Loucy (cell line): Measurements from ENCODE around the gene ZMYND8.

Source experiments
- CTCF ChIP-seq: fragments of 200-600 bp; sonication (generic); conservative IDR thresholded peaks from 2 replicates; pipeline ENCODE4 v1.5.1; 2014; ENCODE audit warnings: mild to moderate bottlenecking, antibody characterized with exemption, low read length
- EZH2phosphoT487 ChIP-seq: fragments of 200-600 bp; IDR thresholded peaks from 2 replicates; pipeline ENCODE4 v1.6.1; 2018; ENCODE audit warnings: antibody characterized with exemption, mild to moderate bottlenecking, moderate library complexity, borderline replicate concordance

- TF ChIP-seq CTCF: no peak
- no peak for TF ChIP-seq EZH2phosphoT487
Observed at GRCh38 chr20:47306095-47306494, 50.4 kb downstream of the ZMYND8 start.
